Naive B cell (primary cell): ENCODE data around the gene TSPAN8. TPM values are rescaled to one million over a fixed set of nuclear protein-coding genes. Genes with fewer than 3 reads are reported as not detected.

Experiments
- ATAC-seq, 2 donors: fragments of 150-1000 bp; cut with Tn5 transposase; 2 replicates each; pipeline ENCODE4 v1.10.0; 2021; ENCODE audit warnings: low read depth in 2 of 2, mild to moderate bottlenecking in 2 of 2, moderate library complexity in 2 of 2
- DNase-seq: peaks from one replicate; pipeline ENCODE4 v3.0.0; 2022
- H3K27ac Mint-ChIP-seq, 6 donors: one replicate each; pipeline ENCODE4 v1.8.0; 2020 to 2022; ENCODE audit warnings: mild to moderate bottlenecking in 6 of 6, mixed read lengths in 6 of 6, moderate library complexity in 5 of 6, inconsistent platforms in 2 of 6
- H3K27me3 Mint-ChIP-seq, 3 donors: one replicate each; pipeline ENCODE4 v1.8.0; 2021 to 2022; ENCODE audit warnings: mixed read lengths in 3 of 3, mild to moderate bottlenecking in 1 of 3
- H3K36me3 Mint-ChIP-seq, 2 donors: one replicate each; pipeline ENCODE4 v1.8.0; 2020 to 2022; ENCODE audit warnings: mixed read lengths in 2 of 2, inconsistent platforms in 1 of 2, mild to moderate bottlenecking in 1 of 2
- H3K4me1 Mint-ChIP-seq, 3 donors: one replicate each; pipeline ENCODE4 v1.8.0; 2020 to 2022; ENCODE audit warnings: mixed read lengths in 3 of 3, inconsistent platforms in 1 of 3, mild to moderate bottlenecking in 1 of 3, moderate library complexity in 1 of 3
- H3K4me3 Mint-ChIP-seq, 8 donors: one replicate each; pipeline ENCODE4 v1.8.0; 2020 to 2022; ENCODE audit warnings: mild to moderate bottlenecking in 8 of 8, mixed read lengths in 8 of 8, moderate library complexity in 8 of 8, inconsistent platforms in 2 of 8
- H3K9me3 Mint-ChIP-seq, 7 donors: one replicate each; pipeline ENCODE4 v1.8.0; 2020 to 2022; ENCODE audit warnings: mixed read lengths in 7 of 7, mild to moderate bottlenecking in 5 of 7, inconsistent platforms in 2 of 7, moderate library complexity in 1 of 7
- polyA plus RNA-seq, 6 donors: library from polyadenylated mRNA; unstranded; fragments of 300-500 nt; fragmentation: Illumina TruSeq; gene quantifications; one replicate each; pipeline ENCODE4 v1.2.3, GENCODE V29; 2021; ENCODE audit warnings: low read depth in 6 of 6

The TSPAN8 gene
- polyA plus RNA-seq, 6 donors from 2014 or later, result 2.8 TPM; not detected in 5

DNA sequence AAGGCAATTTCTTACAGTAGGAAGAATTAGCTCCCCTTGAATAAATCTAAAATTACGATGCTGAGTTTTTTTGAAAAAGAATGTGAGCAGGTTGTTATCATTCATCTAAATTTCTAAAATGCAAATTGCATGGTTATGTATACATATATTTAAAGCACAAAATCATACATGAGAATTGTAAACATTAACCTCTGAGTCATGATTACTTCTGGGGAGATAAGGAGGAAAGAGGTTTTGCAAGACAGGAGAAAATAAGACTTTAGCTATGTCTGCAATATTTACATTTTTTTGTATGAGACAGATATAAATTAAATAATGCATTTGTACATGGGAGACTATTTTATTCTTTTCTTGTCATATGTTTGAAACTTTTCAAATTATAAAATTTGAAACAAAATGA, 72.2 kb downstream of the TSPAN8 start:
- no peaks in the 10 kb centered on the region for H3K36me3 Mint-ChIP-seq
- H3K9me3 Mint-ChIP-seq, result peaks cover 0 to 6% (median 2%) of the 10 kb centered on the region in 7 donors
- ATAC-seq (no peak), DNase-seq (no peak)
- no peak overlapping the region for H3K27ac Mint-ChIP-seq
- H3K4me1 Mint-ChIP-seq, result no peaks in the 10 kb centered on the region
- no peaks in the 10 kb centered on the region for H3K27me3 Mint-ChIP-seq
- no peak overlapping the region for H3K4me3 Mint-ChIP-seq

DNA sequence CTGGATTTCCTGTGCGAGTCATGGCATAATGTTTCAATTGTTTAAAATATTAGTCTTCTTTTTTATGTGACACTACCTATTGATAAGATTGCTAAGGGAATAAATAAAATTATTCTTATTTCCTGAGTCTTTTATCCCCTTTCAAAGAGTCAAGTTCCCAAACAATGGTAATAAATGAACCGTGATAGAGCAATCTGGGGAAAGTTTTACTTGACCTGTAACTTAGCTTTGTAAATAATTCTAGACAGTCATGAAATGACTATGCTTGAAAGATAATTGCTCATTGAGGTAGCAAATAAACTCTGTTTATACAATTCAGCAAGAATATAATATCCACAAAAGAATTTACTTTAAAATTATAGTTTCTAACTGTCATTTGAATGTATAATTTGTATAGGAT, 82.1 kb downstream of the TSPAN8 start:
- Mint-ChIP-seq H3K4me1 (no peaks in the 10 kb centered on the region), H3K36me3 (no peaks in the 10 kb centered on the region), H3K27ac (no peak overlapping the region), H3K4me3 (no peak overlapping the region), H3K27me3 (peaks cover 0 to 5% (median 0%) of the 10 kb centered on the region in 3 donors), H3K9me3 (peaks cover 0 to 2% (median 0%) of the 10 kb centered on the region in 7 donors)
- no peak for ATAC-seq
- DNase-seq, result no peak

Other genes starting within 250 kb of the TSPAN8 start
- not detected for gene PTPRR, start 237.3 kb downstream of the TSPAN8 start, polyA plus RNA-seq